Measurements from ENCODE around the gene GAST. TPM values are rescaled to one million over a fixed set of nuclear protein-coding genes. Genes with fewer than 3 reads are reported as not detected.

Gene GAST
- total and polyA plus RNA-seq, 2 of the 13 experiments (the other 11 are each of a cell fraction or from before 2014, with no cell fraction given) = 0.32 to 0.42 TPM

DNA sequence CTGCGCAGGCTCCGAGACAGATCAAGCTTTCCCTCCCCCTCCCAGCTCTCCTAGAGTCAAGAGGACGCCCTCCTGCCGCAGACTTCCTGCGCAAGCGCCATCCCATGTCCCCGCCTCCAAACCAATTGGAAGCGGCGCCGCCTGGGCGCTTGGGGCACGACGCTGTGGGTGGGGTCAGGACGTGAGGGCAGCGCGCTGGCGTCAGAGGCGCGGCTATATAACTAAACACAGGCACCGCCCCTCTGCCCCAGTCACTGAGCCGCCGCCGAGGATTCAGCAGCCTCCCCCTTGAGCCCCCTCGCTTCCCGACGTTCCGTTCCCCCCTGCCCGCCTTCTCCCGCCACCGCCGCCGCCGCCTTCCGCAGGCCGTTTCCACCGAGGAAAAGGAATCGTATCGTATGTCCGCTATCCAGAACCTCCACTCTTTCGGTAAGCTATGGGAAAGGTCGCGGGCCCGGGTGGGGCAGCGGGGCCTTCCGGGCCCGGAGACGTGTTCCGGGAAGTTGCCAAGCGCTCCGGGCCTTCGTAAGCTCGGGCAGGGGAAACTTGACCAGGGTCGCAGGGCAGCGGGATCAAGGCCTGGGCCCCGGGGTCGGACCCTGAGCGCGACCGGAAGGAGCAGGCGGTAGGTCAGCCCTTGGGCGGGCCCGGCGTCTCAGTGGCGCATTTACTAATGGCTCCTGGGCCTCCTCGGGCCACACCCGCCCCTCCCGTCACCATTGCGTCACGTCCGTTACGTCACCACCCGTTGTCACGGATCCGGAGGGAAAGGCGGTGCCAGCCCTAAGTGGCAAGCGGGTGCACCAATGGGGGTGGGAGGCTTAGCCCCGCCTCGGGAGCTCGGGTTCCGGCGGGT is 23.3 kb upstream of the GAST start, which contains the start of gene EIF1 (continued):
- TF ChIP-seq ZNF354B (CRISPR knock-in tag; IDR thresholded peaks at IDR 0.05) (no peak; the same call in 1 of the 2 replicates), ZNF766 (CRISPR knock-in tag; IDR thresholded peaks at IDR 0.05; ENCODE audit: borderline replicate concordance) (peak; percentile 80; the same call in 1 of the 2 replicates), PHB2 (IDR thresholded peaks at IDR 0.05; ENCODE audit: partially characterized antibody) (no peak), SP5 (CRISPR knock-in tag; IDR thresholded peaks at IDR 0.05; ENCODE audit: borderline replicate concordance, low read depth) (peak; percentile 81), CBX2 (IDR thresholded peaks at IDR 0.05; ENCODE audit: low read depth, low read length) (peak; percentile 60; the same call in 1 of the 2 replicates), CBX2 (CRISPR knock-in tag; IDR thresholded peaks at IDR 0.05; ENCODE audit: low read depth) (0 out of 2 replicates have a peak, but pooled peaks have one; percentile 68), ZC3H13 (CRISPR knock-in tag; IDR thresholded peaks at IDR 0.05) (peak; percentile 95), PITX1 (CRISPR knock-in tag; IDR thresholded peaks at IDR 0.05) (peak; percentile 81), RBFOX2 (IDR thresholded peaks at IDR 0.05; ENCODE audit: low read depth, low read length) (peak; percentile 100), JUNB (CRISPR knock-in tag; IDR thresholded peaks at IDR 0.05; ENCODE audit: borderline replicate concordance) (no peak), ZSCAN21 (CRISPR knock-in tag; IDR thresholded peaks at IDR 0.05; ENCODE audit: borderline replicate concordance) (peak; percentile 92), ZBED4 (CRISPR knock-in tag; IDR thresholded peaks at IDR 0.05; ENCODE audit: borderline replicate concordance) (peak; percentile 53; the same call in 1 of the 2 replicates), ZNF674 (CRISPR knock-in tag; IDR thresholded peaks at IDR 0.05; ENCODE audit: low read depth) (no peak; the same call in 1 of the 2 replicates)
- TF ChIP-seq, protein P1, sequence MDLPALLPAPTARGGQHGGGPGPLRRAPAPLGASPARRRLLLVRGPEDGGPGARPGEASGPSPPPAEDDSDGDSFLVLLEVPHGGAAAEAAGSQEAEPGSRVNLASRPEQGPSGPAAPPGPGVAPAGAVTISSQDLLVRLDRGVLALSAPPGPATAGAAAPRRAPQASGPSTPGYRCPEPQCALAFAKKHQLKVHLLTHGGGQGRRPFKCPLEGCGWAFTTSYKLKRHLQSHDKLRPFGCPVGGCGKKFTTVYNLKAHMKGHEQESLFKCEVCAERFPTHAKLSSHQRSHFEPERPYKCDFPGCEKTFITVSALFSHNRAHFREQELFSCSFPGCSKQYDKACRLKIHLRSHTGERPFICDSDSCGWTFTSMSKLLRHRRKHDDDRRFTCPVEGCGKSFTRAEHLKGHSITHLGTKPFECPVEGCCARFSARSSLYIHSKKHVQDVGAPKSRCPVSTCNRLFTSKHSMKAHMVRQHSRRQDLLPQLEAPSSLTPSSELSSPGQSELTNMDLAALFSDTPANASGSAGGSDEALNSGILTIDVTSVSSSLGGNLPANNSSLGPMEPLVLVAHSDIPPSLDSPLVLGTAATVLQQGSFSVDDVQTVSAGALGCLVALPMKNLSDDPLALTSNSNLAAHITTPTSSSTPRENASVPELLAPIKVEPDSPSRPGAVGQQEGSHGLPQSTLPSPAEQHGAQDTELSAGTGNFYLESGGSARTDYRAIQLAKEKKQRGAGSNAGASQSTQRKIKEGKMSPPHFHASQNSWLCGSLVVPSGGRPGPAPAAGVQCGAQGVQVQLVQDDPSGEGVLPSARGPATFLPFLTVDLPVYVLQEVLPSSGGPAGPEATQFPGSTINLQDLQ (CRISPR knock-in tag; IDR thresholded peaks at IDR 0.05) = peak; percentile 63; the same call in 1 of the 2 replicates
- TF ChIP-seq, protein P2, sequence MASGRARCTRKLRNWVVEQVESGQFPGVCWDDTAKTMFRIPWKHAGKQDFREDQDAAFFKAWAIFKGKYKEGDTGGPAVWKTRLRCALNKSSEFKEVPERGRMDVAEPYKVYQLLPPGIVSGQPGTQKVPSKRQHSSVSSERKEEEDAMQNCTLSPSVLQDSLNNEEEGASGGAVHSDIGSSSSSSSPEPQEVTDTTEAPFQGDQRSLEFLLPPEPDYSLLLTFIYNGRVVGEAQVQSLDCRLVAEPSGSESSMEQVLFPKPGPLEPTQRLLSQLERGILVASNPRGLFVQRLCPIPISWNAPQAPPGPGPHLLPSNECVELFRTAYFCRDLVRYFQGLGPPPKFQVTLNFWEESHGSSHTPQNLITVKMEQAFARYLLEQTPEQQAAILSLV (CRISPR knock-in tag; IDR thresholded peaks at IDR 0.05; ENCODE audit: borderline replicate concordance) = peak; percentile 98
- TF ChIP-seq, protein P3, sequence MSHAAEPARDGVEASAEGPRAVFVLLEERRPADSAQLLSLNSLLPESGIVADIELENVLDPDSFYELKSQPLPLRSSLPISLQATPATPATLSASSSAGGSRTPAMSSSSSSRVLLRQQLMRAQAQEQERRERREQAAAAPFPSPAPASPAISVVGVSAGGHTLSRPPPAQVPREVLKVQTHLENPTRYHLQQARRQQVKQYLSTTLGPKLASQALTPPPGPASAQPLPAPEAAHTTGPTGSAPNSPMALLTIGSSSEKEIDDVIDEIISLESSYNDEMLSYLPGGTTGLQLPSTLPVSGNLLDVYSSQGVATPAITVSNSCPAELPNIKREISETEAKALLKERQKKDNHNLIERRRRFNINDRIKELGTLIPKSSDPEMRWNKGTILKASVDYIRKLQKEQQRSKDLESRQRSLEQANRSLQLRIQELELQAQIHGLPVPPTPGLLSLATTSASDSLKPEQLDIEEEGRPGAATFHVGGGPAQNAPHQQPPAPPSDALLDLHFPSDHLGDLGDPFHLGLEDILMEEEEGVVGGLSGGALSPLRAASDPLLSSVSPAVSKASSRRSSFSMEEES (CRISPR knock-in tag; IDR thresholded peaks at IDR 0.05) = no peak; the same call in 1 of the 2 replicates
- TF ChIP-seq, protein P4, sequence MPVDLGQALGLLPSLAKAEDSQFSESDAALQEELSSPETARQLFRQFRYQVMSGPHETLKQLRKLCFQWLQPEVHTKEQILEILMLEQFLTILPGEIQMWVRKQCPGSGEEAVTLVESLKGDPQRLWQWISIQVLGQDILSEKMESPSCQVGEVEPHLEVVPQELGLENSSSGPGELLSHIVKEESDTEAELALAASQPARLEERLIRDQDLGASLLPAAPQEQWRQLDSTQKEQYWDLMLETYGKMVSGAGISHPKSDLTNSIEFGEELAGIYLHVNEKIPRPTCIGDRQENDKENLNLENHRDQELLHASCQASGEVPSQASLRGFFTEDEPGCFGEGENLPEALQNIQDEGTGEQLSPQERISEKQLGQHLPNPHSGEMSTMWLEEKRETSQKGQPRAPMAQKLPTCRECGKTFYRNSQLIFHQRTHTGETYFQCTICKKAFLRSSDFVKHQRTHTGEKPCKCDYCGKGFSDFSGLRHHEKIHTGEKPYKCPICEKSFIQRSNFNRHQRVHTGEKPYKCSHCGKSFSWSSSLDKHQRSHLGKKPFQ (CRISPR knock-in tag; IDR thresholded peaks at IDR 0.05; ENCODE audit: insufficient replicate concordance) = peak; percentile 96

Data from HepG2 (cell line).